Endothelial cell of umbilical vein (primary cell): ENCODE measurements around the gene CDIP1. TPM values are rescaled to one million over a fixed set of nuclear protein-coding genes. Genes with fewer than 3 reads are reported as not detected.

ENCODE experiments used
- BruUV-seq: library from RNA; stranded (reverse); fragments of 400-500 nt; replicated peaks from 2 replicates; lab custom pipeline; 2021; lab: Mats Ljungman, UMichigan
- CTCF ChIA-PET: fragments of 300-600, 350-600 bp; sonication (Branson Sonifier 250); formaldehyde crosslinking; loops from one replicate; lab custom pipeline; 2021; ENCODE audit warnings: antibody characterized with exemption, inconsistent platforms; lab: Charles Lee
- POLR2A ChIA-PET: fragments of 300-600, 350-600 bp; sonication (Branson Sonifier 250); formaldehyde crosslinking; loops from one replicate; lab custom pipeline; 2021; ENCODE audit warnings: antibody characterized with exemption, inconsistent platforms; lab: Charles Lee
- DNase-seq: peaks from one replicate; pipeline ENCODE4 v3.0.0-alpha.2; 2011; ENCODE audit warnings: low read depth, low spot score
- FAIRE-seq: peaks from 2 replicates; lab custom pipeline; 2011; peaks lifted over from hg19 to GRCh38; lab: Jason Lieb, UNC
- H2AFZ ChIP-seq: 2 replicates; pipeline ENCODE4 v1.6.0; 2012; ENCODE audit warnings: low read depth, low read length, control low read depth, inconsistent platforms
- H3K27ac ChIP-seq: 2 replicates; pipeline ENCODE4 v1.5.1; 2011; ENCODE audit warnings: low read depth, mild to moderate bottlenecking, control low read depth, low read length, moderate library complexity; ENCODE audit not compliant: insufficient read depth
- H3K27me3 ChIP-seq, 2 experiments: 2 replicates each; pipeline versions ENCODE4 v1.6.0 to v1.6.1; 2011; ENCODE audit warnings: low read length in 2 of 2, mixed read lengths in 1 of 2; ENCODE audit not compliant: control insufficient read depth in 2 of 2, insufficient read depth in 2 of 2
- H3K36me3 ChIP-seq, 2 experiments: 2 replicates in 1 of 2; 3 replicates in 1 of 2; pipeline ENCODE4 v1.5.1; 2011; ENCODE audit warnings: low read length in 2 of 2, mild to moderate bottlenecking in 1 of 2, moderate library complexity in 1 of 2; ENCODE audit not compliant: control insufficient read depth in 2 of 2, insufficient read depth in 2 of 2; ENCODE audit errors: extremely low read depth in 1 of 2
- H3K4me1 ChIP-seq: 3 replicates; pipeline ENCODE4 v1.5.1; 2011; ENCODE audit warnings: mild to moderate bottlenecking, low read length; ENCODE audit not compliant: control insufficient read depth, insufficient read depth; ENCODE audit errors: extremely low read depth
- H3K4me2 ChIP-seq: 2 replicates; pipeline ENCODE4 v1.6.1; 2011; ENCODE audit warnings: low read length, control low read depth, mixed read lengths; ENCODE audit not compliant: insufficient read depth
- H3K4me3 ChIP-seq, 3 experiments: fragments of 200-600 bp in 1 of 3; sonication (generic), shearing (Covaris generic) in 1 of 3; replicated peaks in 1 of 3; 2 replicates each; pipeline ENCODE4 v1.5.1; 2011 to 2016; ENCODE audit warnings: control low read depth in 3 of 3, low read length in 3 of 3, mild to moderate bottlenecking in 2 of 3, inconsistent platforms in 1 of 3, low read depth in 1 of 3, moderate library complexity in 1 of 3; ENCODE audit not compliant: insufficient read depth in 1 of 3
- H3K79me2 ChIP-seq: 2 replicates; pipeline ENCODE4 v1.6.0; 2012; ENCODE audit warnings: low read length, inconsistent platforms; ENCODE audit not compliant: control insufficient read depth, insufficient read depth
- H3K9ac ChIP-seq: replicated peaks from 2 replicates; pipeline ENCODE3; 2011; ENCODE audit warnings: low read length, control low read depth; ENCODE audit not compliant: insufficient read depth; ENCODE audit errors: extremely low read depth
- H3K9me1 ChIP-seq: replicated peaks from 3 replicates; pipeline ENCODE4 v1.6.0; 2011; ENCODE audit warnings: mild to moderate bottlenecking, low read length; ENCODE audit not compliant: control insufficient read depth, insufficient read depth; ENCODE audit errors: extremely low read depth
- H3K9me3 ChIP-seq: replicated peaks from 2 replicates; pipeline ENCODE4 v1.5.1; 2012; ENCODE audit warnings: low read length, inconsistent platforms; ENCODE audit not compliant: control insufficient read depth, insufficient read depth
- H4K20me1 ChIP-seq: replicated peaks from 2 replicates; pipeline ENCODE3; 2011; ENCODE audit warnings: mild to moderate bottlenecking, low read length; ENCODE audit not compliant: control insufficient read depth, insufficient read depth; ENCODE audit errors: extremely low read depth
- CTCF ChIP-seq, 2 donors: IDR thresholded peaks; 1 replicate in 1 of 2; 2 replicates in 1 of 2; pipeline ENCODE4 v1.5.1; 2011; ENCODE audit warnings: low read length in 2 of 2, mild to moderate bottlenecking in 2 of 2, moderate library complexity in 2 of 2, control low read depth in 1 of 2, inconsistent platforms in 1 of 2, low read depth in 1 of 2; ENCODE audit not compliant: insufficient read depth in 1 of 2; ENCODE audit errors: extremely low read depth in 1 of 2
- EZH2 ChIP-seq: IDR thresholded peaks from 2 replicates; pipeline ENCODE4 v1.6.1; 2012; ENCODE audit warnings: borderline replicate concordance, low read depth, mild to moderate bottlenecking, moderate library complexity, low read length, inconsistent platforms; ENCODE audit not compliant: severe bottlenecking
- FOS ChIP-seq: IDR thresholded peaks from 2 replicates; pipeline ENCODE4 v1.6.1; 2011; ENCODE audit warnings: mild to moderate bottlenecking, low read length, moderate library complexity, borderline replicate concordance; ENCODE audit not compliant: insufficient read depth
- JUN ChIP-seq: IDR thresholded peaks from 2 replicates; pipeline ENCODE4 v1.6.1; 2011; ENCODE audit warnings: borderline replicate concordance, low read depth; ENCODE audit not compliant: insufficient read length, insufficient read depth
- POLR2A ChIP-seq: IDR thresholded peaks from 2 replicates; pipeline ENCODE4 v1.6.1; 2012; ENCODE audit warnings: low read depth, mild to moderate bottlenecking, control low read depth, low read length
- dilution Hi-C: fragments of 300-500 bp; cut with MboI; formaldehyde crosslinking; loops from one replicate; pipeline ENCODE4 v1.15.0; 2019; ENCODE audit warnings: low sequenced_read_pairs; ENCODE audit not compliant: extremely low pct_ligation_motif_present
- intact Hi-C: fragments of 100-400 bp; cut with micrococcal nuclease; formaldehyde crosslinking; loops from one replicate; pipeline ENCODE4 v1.10.0; 2022
- polyA plus RNA-seq, 4 experiments: library from polyadenylated mRNA; depleted of rRNA in 3 of 4; stranded (reverse) in 3 of 4; unstranded in 1 of 4; fragments of >200 nt; gene quantifications; 2 replicates each; pipeline versions ENCODE4 v1.2.1 to v1.2.3, GENCODE V29; 2011 to 2012; ENCODE audit warnings: missing spikeins in 1 of 4
- total RNA-seq: library from RNA; stranded (reverse); gene quantifications from 2 replicates; pipeline ENCODE4 v1.2.3, GENCODE V29; 2021
- TF ChIP-seq, protein P1 (sequence below): IDR thresholded peaks from 2 replicates; pipeline ENCODE4 v1.6.1; 2011; ENCODE audit not compliant: insufficient read depth, insufficient read length

The CDIP1 gene
- total and polyA plus RNA-seq, 2 donors (not counting 3 experiments of a cell fraction or from before 2014, with no cell fraction given) = 33.9 to 37.4 TPM

- no peak overlapping the region for H3K4me3 ChIP-seq
- H3K79me2 ChIP-seq = peaks cover 33% of the 10 kb centered on the region
- H3K4me2 ChIP-seq = no peak overlapping the region
- H3K9me1 ChIP-seq = no peaks in the 10 kb centered on the region
- H3K27me3 ChIP-seq = no peaks in the 10 kb centered on the region
- no peak for TF ChIP-seq POLR2A
- no peak for TF ChIP-seq JUN
- TF ChIP-seq, protein P1, sequence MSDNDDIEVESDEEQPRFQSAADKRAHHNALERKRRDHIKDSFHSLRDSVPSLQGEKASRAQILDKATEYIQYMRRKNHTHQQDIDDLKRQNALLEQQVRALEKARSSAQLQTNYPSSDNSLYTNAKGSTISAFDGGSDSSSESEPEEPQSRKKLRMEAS = no peak
- no peak for TF ChIP-seq EZH2
- no peak for FAIRE-seq
- H4K20me1 ChIP-seq = peaks cover 2% of the 10 kb centered on the region
- H3K27ac ChIP-seq = no peak overlapping the region
- ChIA-PET POLR2A (no interaction called here), CTCF (interaction anchor here (0.7 to 1.0 kb wide), 2 partner anchors 17 to 103 kb away, joined by 3 read pairs; no protein-coding TSS in a partner anchor)
- no TSS peak for BruUV-seq
- dilution Hi-C loops = no loop called here
- no peak for DNase-seq
- H3K9ac ChIP-seq = no peak overlapping the region
- no peaks in the 10 kb centered on the region for H3K9me3 ChIP-seq
- peaks cover 0 to 3% of the 10 kb centered on the region in 2 experiments for H3K36me3 ChIP-seq
- H3K4me1 ChIP-seq = peaks cover 15% of the 10 kb centered on the region
- H2AFZ ChIP-seq = no peak overlapping the region
- intact Hi-C loops = no loop called here
These were observed 56.6 kb downstream of the CDIP1 start for GRCh38 chr16:4481963-4482362.

- no peak for DNase-seq
- peaks cover 37% of the 10 kb centered on the region for H3K79me2 ChIP-seq
- no peak overlapping the region for H3K27ac ChIP-seq
- TF ChIP-seq CTCF (IDR thresholded peaks at IDR 0.05; ENCODE audit: extremely low read depth in 1 of 2, insufficient read depth in 1 of 2, low read depth in 1 of 2, low read length in 2 of 2) (no peak), FOS (no peak)
- ChIA-PET CTCF (interaction anchor here (1.0 kb wide), 2 partner anchors 67 to 104 kb away, joined by 3 read pairs; no protein-coding TSS in a partner anchor), POLR2A (no interaction called here)
- H3K9me1 ChIP-seq = no peaks in the 10 kb centered on the region
- no peak for FAIRE-seq
- intact Hi-C loops = no loop called here
- peaks cover 15% of the 10 kb centered on the region for H3K4me1 ChIP-seq
- BruUV-seq = no TSS peak
- no peak overlapping the region for H3K4me3 ChIP-seq
- no peaks in the 10 kb centered on the region for H3K27me3 ChIP-seq
- dilution Hi-C loops = no loop called here
- peaks cover 2% of the 10 kb centered on the region for H4K20me1 ChIP-seq
- no peak overlapping the region for H2AFZ ChIP-seq
- peaks cover 0 to 3% of the 10 kb centered on the region in 2 experiments for H3K36me3 ChIP-seq
- H3K9ac ChIP-seq = no peak overlapping the region
- H3K4me2 ChIP-seq = no peak overlapping the region
- no peaks in the 10 kb centered on the region for H3K9me3 ChIP-seq
These were observed 57.0 kb downstream of the CDIP1 start for GRCh38 chr16:4481526-4481925.
